Muscle of arm (tissue), 12 donors: Measurements from ENCODE around the gene SLC6A3. TPM values are rescaled to one million over a fixed set of nuclear protein-coding genes. Genes with fewer than 3 reads are reported as not detected.

ENCODE experiments used
- DNase-seq: peaks from one replicate; pipeline ENCODE4 v3.0.0-alpha.2; 2013
- polyA plus RNA-seq, 12 donors: library from polyadenylated mRNA; unstranded; fragments of 120-200 nt; gene quantifications; one replicate each; pipeline ENCODE4 v1.2.1, GENCODE V29; 2013; ENCODE audit not compliant: insufficient read length in 12 of 12

The SLC6A3 gene
- polyA plus RNA-seq, 12 donors, result not detected

DNA sequence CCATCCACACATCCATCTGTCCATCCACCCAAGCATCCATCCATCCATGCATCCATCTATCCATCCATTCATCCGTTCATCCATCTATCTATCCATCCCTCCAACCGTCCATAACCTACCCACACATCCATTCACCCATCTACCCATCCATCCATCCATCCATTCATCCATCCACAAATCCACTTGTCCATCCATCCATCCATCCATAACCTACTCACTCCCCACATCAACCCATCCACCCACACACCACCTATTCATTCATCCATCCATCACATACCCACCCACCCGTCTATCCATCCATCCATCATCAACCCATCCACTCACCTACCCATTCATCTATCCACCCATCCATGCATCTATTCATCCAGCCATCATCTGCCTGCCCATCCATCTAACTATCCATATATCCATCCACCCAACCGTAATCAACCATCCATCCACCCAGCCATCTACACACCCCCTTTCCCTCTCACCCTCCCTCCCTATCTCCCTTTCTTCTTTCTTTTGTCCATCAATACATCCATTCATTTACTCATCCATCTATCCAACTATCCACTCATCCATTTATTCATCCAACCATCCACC, 56.8 kb downstream of the SLC6A3 start:
- DNase-seq, result no peak

DNA sequence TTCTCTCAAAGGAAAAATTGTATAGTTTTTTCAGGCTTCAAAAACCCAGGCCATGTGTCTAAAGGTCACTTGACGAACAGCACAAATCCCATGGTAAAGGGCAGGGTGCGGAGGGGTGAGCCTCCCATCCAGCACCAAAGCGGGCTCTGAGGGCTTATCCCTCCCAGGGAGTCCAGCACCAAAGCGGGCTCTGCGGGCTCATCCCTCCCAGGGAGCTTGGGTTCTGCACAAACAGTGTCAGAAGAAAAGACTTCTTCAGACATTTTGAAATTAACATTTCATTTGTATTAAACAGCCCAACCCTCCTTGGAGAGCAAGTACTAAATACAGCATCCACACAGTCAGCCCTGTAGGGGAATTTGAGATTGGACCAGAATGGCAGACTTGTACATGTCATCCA, 57.4 kb downstream of the SLC6A3 start:
- DNase-seq, result no peak

DNA sequence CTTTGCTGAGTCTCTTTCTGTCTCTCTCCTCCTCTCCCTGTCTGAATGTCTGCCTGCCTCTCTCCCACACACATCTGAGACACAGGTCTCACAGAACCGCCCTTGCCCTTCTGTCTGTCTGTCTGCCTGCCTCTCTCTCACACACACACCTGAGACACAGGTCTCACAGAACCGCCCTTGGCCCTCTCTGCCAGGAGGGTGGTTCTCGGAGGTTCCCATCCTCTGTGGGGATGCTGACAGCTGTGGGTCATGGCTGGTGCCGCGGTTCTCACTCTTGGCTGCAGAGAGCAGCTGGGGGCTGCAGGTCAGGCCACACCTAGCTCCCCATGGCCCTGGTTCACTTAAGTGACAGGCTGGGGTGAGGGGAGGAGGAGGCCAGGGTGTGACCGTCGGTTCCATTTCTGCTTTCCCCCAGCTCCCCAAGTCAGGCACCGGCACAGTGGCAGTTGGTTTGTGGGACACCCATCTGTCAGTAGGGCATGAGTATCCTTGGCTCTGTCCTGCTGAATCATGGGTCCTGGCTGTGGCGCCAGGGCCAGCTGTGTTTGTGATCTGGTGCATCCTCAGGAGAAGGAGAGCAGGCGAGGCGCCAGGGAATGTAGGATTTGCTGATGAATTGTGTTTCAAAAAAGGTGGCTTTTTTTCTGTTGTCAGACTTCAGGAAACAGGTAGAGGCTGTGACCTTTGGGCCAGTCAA, 58.0 kb downstream of the SLC6A3 start:
- no peak for DNase-seq

DNA sequence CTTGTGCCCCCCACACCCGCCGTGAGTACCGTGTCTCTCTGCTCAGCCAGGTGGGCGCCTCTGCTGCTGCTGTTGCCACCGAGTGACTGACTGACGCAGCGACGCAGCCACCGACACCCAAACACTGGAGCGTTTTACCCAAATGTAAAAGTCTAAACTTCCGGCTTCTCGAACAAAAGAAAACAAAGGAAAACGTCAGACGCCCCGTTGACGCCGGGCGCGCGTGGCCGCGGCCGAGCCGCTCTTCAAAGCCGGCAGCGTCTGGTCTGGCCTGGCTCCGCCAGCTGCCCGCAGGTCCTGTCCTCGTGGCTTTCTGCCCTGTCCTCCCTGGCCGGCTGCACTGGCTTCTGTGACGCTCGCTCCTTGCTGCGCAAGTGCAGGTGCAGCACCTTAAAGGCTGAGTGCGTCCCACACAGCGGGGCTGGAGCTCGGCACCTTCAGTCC, 58.9 kb downstream of the SLC6A3 start:
- DNase-seq, result peak; percentile 28

DNA sequence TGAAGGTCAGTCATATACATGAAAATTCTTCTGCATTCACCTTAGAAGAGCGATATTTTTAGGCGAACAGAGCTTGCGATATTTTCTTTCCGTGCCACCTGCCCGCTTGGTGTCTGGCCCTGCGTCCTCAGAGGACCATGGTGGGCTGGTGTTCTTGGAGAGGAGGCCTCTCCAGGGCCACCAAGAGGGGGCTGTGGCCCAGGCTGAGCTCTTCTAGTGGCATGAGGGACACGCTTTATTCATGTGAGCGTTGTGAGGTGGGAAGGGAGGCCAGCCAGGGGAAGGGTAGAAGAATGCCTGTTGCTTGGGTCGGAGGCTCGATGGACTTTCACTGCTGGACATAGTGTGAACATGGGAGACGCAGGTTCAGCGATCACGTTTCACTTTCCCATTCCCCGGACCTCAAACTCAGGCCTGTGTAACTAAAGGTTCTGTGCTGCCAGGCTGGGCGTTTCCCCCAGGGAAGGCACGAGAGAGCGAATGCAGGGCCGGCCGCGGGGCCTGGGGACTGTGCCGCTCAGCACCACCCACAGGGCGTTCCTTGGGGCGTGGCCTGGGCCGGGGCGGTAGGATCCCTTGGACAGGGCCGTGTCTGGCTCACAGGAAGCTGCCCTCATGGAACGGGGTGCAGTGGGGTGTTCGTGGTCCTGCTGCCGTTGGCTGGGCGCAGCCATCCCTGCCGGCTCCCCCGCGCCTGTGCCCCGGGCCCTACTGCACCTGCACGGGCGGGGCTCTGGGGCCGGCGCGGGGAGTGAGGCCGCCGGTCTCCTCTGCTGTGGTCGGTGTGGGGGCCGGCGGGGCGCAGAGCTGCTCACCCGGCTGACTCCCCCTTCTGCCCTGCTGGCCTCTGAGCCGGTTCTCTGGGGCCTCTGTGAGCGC, 59.6 kb downstream of the SLC6A3 start:
- peak; percentile 31 for DNase-seq

DNA sequence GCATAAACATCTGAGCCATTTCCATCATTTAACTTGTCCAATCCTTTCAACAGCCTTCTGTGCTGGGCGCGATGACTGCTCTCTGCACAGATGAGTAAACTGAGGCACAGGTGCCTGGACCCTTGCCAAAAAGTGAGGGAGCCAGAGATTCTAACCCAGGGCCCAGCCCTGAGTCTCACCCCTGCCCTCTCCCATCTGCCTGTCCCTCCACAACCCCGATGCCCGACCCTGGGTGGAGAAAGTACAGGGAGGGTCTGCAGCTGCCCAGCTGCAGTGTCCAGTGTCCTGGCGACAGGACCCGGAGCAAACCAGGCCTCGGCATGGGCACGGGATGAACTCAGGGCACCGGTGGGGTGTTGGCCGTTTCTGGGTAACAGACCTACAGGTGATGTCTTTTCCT, 60.7 kb downstream of the SLC6A3 start:
- DNase-seq, result no peak

DNA sequence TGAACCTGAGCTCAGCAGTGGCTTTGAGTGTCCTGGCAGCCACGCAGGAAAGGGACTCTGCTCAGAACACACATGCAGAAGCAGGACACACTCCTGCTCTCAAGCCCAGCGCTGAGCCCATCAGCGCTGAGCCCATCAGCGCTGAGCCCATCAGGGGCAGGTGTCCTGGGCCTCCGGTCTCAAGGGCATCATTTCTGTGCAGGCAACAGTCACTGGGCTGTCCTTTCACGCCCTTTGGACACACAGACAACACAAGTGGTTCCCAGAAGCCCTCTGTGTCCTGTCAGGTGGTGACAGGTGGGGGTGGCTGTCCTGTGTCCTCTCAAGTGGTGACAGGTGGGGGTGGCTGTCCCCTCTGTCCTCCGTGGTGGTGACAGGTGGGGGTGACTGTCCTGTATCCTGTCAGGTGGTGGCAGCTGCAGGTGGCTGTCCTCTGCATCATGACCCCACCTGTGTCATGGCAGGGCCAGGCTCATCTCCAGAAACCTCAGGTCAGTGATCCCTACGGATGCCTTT, 61.3 kb downstream of the SLC6A3 start:
- DNase-seq, result no peak

DNA sequence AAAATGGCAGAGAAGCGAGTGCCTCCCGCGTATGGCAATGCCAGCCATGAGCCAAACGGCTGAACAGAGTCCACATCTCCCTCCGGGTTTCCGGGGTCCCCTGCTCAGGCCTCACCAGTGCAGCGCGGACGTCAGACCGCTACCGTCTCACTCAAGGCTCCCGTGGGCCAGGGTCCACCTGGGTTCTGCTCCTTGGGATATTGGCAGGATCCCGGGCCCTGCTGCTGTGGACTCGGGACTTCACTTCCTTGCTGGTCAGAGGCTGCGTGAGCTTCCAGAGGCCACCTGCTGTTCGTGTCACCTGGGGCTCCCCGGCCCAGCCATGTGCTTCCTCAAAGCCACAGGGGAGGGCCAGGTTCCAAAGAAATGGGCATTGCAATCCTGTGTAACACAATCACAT, 61.9 kb downstream of the SLC6A3 start:
- no peak for DNase-seq

DNA sequence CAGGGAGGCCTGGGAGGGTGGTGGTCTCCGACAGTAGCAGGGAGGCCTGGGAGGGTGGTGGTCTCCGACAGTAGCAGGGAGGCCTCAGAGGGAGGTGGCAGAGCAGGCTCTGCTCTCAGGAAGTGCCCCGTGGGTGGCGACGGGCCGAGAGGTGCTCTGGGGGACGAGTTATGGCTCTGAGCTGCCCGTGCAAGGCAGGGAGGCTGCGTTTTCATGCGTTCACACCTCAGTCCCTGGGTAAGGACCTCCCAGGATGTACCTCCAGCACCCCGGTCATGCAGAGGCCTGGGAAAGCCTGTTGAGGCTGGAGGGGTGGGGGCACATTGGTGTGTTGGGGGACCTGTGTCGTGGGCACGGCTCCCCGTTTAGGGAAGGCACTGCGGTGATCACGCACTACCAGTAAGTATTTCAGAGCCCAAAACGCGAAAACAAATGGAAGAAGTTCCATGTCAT, 63.0 kb downstream of the SLC6A3 start:
- DNase-seq, result no peak

DNA sequence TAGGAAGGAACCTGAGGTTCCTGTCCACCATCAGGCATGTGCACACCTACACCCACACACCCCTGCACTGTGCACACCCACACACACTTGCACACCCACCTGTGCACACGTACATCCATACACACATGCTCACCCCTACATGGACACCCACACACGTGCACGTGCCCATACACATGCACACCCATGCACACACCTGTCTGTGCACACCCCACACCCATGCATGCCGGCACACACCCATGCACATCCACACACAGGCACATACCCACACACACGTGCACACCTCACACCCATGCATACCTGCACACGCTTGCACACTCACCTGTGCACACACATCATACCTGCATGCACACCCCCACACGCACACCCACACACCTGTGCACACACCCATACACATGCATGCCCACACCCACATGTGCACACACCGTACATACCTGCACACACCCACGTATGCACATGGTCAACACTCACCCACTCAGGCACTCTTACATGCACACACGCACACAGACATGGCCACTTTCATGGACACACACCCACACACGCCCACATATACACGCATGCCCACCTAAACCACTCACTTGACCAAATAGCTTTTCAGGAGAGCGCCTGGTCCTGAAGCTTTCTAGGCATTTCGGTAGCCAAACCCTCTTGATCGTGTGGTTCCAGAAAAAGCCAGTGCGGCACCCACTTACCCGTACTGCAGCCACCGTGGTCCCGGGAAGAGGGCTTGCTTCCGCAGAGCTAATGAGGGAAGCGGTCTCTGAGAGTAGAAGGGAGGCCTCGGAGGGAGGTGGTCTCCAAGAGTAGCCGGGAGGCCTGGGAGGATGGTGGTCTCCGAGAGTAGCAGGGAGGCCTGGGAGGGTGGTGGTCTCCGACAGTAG, 63.6 kb downstream of the SLC6A3 start:
- DNase-seq, result no peak

DNA sequence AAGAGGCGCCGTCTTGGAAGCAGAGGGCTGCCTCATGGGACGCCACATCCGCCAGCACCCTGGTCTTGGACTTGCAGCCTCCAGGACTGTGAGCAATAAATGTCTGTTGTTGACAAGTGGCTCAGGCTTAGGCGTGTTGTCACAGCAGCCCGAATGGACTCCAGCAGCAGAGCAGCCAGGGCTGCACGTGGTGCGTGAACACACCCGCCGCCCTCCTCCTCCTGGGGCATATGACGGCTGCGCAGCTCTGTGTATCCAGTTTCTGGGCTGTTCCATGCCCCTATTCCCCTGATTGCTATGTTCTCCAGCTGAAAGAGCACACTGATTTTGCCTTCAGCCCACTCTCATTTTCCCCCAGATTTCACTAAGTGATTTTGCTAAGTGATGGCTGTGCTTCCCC, 64.3 kb downstream of the SLC6A3 start:
- DNase-seq, result peak; percentile 19

DNA sequence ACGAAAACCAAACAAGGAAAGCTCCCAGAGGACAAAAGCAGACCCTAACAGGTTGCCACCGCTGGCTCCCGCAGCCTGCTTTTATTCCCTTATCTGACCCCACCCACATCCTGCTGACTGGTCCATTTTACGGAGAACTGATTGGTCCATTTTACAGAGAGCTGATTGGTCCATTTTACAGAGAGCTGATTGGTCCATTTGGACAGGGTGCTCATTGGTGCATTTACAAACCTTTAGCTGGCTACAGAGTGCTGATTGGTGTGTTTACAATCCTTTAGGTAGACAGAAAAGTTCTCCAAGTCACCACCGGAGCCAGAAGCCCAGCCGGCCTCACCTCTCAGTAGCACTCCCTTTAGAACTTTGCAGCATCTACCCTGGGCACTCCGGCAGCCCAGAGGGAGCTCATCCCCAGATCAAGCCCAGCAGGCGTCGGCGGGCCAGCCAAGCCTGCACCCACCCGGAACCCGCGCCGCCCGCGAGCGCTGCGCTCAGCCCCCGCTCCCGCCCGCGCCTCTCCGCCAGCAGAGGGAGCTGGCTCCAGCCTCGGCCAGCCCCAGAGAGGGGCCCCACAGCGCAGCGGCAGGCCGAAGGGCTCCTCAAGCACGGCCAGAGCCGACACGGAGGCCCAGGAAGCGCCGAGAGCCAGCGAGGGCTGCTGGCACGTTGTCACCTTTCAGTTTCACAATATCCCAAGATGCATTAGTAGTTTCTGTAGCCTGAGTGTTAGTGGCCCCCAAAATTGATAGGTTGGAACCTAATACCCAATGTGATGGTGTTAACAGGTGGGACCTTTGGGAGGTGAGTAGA, 65.0 kb downstream of the SLC6A3 start:
- peak; percentile 24 for DNase-seq

DNA sequence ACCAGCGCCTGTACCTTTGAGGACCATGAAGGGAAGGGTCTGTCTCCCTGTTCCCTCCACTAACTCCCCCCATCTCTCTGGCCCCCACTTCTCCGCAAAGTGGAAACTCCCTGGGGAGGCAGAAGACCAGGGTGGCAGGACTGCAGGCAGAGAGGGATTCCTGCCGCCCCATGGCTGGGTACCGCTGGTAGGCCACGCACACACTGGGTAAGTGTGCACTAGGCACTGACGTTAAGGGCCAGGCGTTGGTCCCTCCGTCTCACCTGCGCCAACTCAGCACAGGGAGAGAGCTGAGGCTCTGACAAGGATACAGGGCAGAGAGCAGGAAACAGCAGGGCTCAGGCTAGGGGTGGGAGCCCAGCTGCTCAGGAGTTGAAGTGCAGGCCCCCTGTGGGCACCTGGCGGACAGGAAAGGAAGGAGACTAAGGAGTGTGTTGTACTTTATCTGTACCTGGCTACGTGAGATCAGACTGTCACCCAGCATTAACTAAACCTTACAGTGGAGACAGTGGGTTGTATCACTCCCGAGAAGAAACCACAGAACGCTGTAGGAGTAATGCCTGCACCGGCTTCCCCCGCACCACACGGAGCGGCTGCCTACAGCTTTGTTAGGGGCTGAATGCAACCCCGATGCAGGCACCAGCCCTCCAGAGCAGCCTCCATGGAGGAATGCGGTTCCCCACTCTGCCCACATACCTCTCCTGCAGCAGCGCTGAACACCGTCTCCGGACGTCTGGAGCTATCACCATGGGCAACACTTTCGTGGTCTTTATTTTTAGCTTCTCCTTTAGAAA, 66.2 kb downstream of the SLC6A3 start:
- DNase-seq, result no peak

DNA sequence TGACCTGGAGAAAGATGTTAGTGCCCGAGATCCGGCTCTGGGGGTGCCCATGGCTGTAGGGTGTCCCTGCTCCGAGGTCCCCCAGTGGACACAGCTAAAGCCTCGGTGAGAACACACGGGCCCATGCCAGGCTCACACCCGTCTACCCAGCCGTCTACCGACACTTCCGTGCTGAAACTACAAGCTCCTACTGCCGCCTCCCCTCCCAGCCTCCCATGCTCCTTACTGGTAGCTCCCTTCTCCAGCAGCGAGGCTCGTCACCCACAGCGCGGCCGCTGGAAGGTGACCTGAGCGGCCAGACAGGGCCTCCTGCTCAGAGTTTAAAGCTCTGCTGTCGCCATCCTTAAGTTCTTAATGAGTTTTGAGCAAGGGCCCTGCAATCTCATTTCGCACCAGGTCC, 67.1 kb downstream of the SLC6A3 start:
- no peak for DNase-seq

DNA sequence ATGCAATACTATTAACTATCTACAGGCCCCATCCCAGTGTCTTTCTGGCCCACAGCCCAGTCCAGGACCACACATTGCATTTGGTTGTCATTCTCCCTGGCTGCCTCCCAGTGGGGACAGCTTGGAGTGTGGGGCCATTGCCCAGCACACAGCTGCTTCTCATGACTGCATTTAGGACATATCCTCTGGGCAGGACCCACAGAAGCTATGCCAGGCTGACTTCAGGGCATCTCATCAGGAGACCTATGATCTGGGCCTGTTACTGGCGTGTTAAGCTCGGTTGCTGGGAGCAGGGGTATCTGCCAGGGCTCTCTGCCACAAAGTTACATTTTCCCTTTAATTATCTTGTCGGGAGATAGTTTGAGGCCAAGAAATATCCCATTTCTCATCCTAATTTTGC, 68.3 kb downstream of the SLC6A3 start:
- DNase-seq, result no peak

DNA sequence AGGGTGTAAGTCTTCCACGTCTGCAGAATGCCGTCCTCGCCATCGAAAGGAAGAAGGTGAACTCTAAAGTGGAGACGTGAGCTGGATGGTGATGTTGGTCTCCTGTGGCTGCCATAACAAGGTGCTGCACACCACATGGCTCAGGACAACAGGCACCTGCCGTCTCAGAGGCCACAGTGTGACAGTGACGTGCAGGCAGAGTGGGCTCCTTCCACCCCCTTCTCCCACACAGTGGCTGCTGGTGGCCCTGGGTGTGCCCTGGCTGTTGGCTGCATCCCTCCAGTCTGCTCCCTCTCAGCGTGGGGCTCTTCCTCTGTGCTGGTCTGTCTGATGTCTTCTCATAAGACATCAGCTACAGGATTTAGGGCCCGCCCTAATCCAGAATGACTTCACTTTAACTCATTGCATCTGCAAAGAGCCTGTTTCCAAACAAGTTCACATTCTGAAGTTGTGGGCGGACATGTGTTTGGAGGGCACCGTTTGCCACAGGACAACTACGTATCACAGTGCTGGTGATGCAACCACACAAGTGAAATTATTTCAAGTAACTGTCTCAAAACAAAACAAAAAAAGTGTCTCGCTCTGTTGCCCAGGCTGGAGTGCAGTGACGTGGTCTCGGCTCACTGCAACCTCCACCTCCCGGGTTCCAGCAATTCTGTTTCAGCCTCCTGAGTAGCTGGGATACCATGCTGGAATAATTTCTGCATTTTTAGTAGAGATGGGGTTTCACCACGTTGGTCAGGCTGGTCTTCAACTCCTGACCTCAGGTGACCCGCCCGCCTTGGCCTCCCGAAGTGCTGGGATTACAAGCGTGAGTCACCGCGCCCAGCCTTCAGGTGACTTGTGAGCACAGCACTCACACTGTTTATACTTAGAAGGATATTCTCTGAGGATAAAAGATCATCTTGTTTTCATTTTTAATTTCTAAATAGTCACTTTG, 69.1 kb downstream of the SLC6A3 start:
- no peak for DNase-seq

DNA sequence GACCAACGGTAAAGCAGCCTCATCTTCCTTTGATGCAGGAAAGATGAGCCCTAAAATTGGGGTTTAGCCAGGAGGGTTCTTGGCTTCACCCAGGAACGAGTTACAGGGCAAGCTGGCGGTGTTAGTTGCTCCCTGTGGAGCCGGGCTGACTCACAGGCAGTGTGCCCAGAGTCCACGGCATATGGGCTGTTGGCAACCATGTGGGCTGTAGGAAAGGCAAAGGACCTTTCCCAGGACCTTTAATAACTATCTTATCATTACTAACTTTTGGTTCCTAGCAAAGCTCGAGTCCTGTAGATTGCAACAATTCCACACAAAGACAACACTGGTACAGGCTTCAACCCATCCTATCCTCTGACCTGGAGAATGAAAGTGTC, 70.6 kb downstream of the SLC6A3 start:
- no peak for DNase-seq

DNA sequence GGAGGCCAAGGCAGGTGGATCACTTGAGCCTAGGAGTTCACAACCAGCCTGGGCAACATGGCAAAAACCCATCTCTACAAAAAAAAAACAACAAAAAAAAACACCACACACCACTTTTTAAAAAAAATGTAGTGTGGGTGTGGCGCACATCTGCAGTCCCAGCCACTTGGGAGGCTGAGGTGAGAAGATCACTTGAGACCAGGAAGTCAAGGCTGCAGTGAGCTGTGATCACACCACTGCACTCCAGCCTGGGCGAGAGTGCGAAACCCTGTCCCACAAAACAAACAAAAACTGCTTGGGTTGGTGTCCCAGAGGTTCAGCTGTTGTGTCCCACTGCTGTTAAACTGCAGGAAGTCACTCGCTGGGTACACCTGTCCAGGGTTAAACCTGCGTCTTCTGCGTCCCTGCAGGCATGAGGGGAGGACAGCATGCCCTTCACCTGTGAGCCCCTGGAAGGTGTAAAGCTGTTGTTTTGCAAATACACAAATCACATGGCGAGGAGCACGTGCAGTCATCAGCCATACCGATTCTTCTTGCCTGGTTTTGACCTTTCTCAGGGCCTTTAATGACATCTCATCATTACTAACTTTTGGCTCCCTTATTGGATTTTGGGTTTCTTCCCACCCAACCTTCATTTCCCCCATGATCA, 71.1 kb downstream of the SLC6A3 start:
- no peak for DNase-seq
